IMR-90 (cell line): Measurements from ENCODE around the gene MEF2C. TPM values are rescaled to one million over a fixed set of nuclear protein-coding genes. Genes with fewer than 3 reads are reported as not detected.

Experiments used
- ATAC-seq: fragments of 200-7000 bp; cut with Tn5 transposase; 2 replicates; pipeline ENCODE4 v1.9.1; 2020; ENCODE audit warnings: low read depth, mild to moderate bottlenecking, moderate library complexity
- BruUV-seq: library from RNA; stranded (reverse); fragments of 400-500 nt; replicated peaks from 2 replicates; lab custom pipeline; 2021; lab: Mats Ljungman, UMichigan
- CTCF ChIA-PET: fragments of 300-600 bp; formaldehyde crosslinking; extraction: SDS; loops from one replicate; lab custom pipeline; 2021; ENCODE audit warnings: antibody characterized with exemption; lab: Yijun Ruan, JAX
- POLR2A ChIA-PET: fragments of 300-600 bp; sonication (Branson Sonifier 250); formaldehyde crosslinking; loops from one replicate; lab custom pipeline; 2022; ENCODE audit warnings: antibody characterized with exemption; ENCODE audit not compliant: unreplicated experiment; lab: Charles Lee
- DNase-seq: peaks from one replicate; pipeline ENCODE4 v3.0.0; 2013
- H2AFZ ChIP-seq: replicated peaks from 2 replicates; pipeline ENCODE3; 2013; ENCODE audit warnings: low read length, mild to moderate bottlenecking; ENCODE audit not compliant: poor library complexity
- H2AK5ac ChIP-seq: 2 replicates; pipeline ENCODE4 v1.6.1; 2013; ENCODE audit warnings: low read depth, low read length, inconsistent platforms
- H2AK9ac ChIP-seq: replicated peaks from 2 replicates; pipeline ENCODE3; 2013; ENCODE audit warnings: mild to moderate bottlenecking, low read depth, low read length, moderate library complexity; ENCODE audit not compliant: poor library complexity
- H2BK120ac ChIP-seq: 2 replicates; pipeline ENCODE4 v1.6.1; 2013; ENCODE audit warnings: low read depth, low read length, inconsistent platforms
- H2BK15ac ChIP-seq: 3 replicates; pipeline ENCODE4 v1.6.1; 2013; ENCODE audit warnings: low read depth, low read length, inconsistent platforms
- H2BK20ac ChIP-seq: 2 replicates; pipeline ENCODE4 v1.6.1; 2013; ENCODE audit warnings: low read depth, mild to moderate bottlenecking, inconsistent platforms, low read length, moderate library complexity
- H2BK5ac ChIP-seq: 2 replicates; pipeline ENCODE4 v1.6.1; 2013; ENCODE audit warnings: mild to moderate bottlenecking, low read depth, low read length, inconsistent platforms; ENCODE audit not compliant: poor library complexity, severe bottlenecking
- H3K14ac ChIP-seq: replicated peaks from 2 replicates; pipeline ENCODE4 v1.6.1; 2013; ENCODE audit warnings: low read depth, low read length, inconsistent platforms
- H3K18ac ChIP-seq: 2 replicates; pipeline ENCODE4 v1.6.1; 2013; ENCODE audit warnings: low read depth, low read length, control low read depth
- H3K23ac ChIP-seq: 2 replicates; pipeline ENCODE4 v1.6.1; 2013; ENCODE audit warnings: low read depth, low read length, inconsistent platforms
- H3K27ac ChIP-seq: 2 replicates; pipeline ENCODE4 v1.5.1; 2013; ENCODE audit warnings: mild to moderate bottlenecking, control low read depth, low read length; ENCODE audit not compliant: insufficient read depth
- H3K27me3 ChIP-seq: 2 replicates; pipeline ENCODE4 v1.6.1; 2013; ENCODE audit warnings: low read length; ENCODE audit not compliant: control insufficient read depth, insufficient read depth
- H3K36me3 ChIP-seq: 2 replicates; pipeline ENCODE4 v1.6.1; 2013; ENCODE audit warnings: low read length, mixed read lengths; ENCODE audit not compliant: control insufficient read depth, insufficient read depth
- H3K4ac ChIP-seq: 2 replicates; pipeline ENCODE4 v1.6.1; 2013; ENCODE audit warnings: low read depth, low read length, inconsistent platforms
- H3K4me1 ChIP-seq: 2 replicates; pipeline ENCODE4 v1.6.1; 2013; ENCODE audit warnings: low read length, mixed read lengths; ENCODE audit not compliant: control insufficient read depth, insufficient read depth
- H3K4me2 ChIP-seq: 2 replicates; pipeline ENCODE4 v1.6.1; 2013; ENCODE audit warnings: low read depth, mild to moderate bottlenecking, control low read depth, low read length, moderate library complexity
- H3K4me3 ChIP-seq: 2 replicates; pipeline ENCODE4 v1.5.1; 2013; ENCODE audit warnings: low read depth, mild to moderate bottlenecking, control low read depth, low read length, moderate library complexity; ENCODE audit not compliant: insufficient read depth
- H3K56ac ChIP-seq: 2 replicates; pipeline ENCODE4 v1.6.1; 2013; ENCODE audit warnings: low read length, inconsistent platforms; ENCODE audit not compliant: insufficient read depth; ENCODE audit errors: extremely low read depth
- H3K79me1 ChIP-seq, 2 experiments: 2 replicates each; pipeline ENCODE4 v1.6.1; 2013; ENCODE audit warnings: low read length in 2 of 2, inconsistent platforms in 1 of 2, low read depth in 1 of 2
- H3K9ac ChIP-seq: 2 replicates; pipeline ENCODE4 v1.6.1; 2013; ENCODE audit warnings: low read depth, low read length, control low read depth
- H3K9me1 ChIP-seq: 2 replicates; pipeline ENCODE4 v1.6.1; 2013; ENCODE audit warnings: low read length, inconsistent platforms; ENCODE audit not compliant: insufficient read depth
- H3K9me3 ChIP-seq: 2 replicates; pipeline ENCODE4 v1.6.1; 2013; ENCODE audit warnings: low read length; ENCODE audit not compliant: control insufficient read depth, insufficient read depth
- H4K20me1 ChIP-seq: 2 replicates; pipeline ENCODE4 v1.6.1; 2013; ENCODE audit warnings: low read length, inconsistent platforms; ENCODE audit not compliant: insufficient read depth
- H4K5ac ChIP-seq: 2 replicates; pipeline ENCODE4 v1.6.1; 2013; ENCODE audit warnings: mild to moderate bottlenecking, low read depth, low read length, control low read depth
- H4K8ac ChIP-seq, 2 experiments: 2 replicates each; pipeline ENCODE4 v1.6.1; 2013; ENCODE audit warnings: low read depth in 2 of 2, low read length in 2 of 2, control low read depth in 1 of 2, inconsistent platforms in 1 of 2
- H4K91ac ChIP-seq: 2 replicates; pipeline ENCODE4 v1.6.1; 2013; ENCODE audit warnings: low read depth, low read length, inconsistent platforms; ENCODE audit not compliant: insufficient read depth
- BHLHE40 ChIP-seq: fragments of 150-350 bp; IDR thresholded peaks from 2 replicates; pipeline ENCODE4 v1.6.1; 2016; ENCODE audit warnings: mild to moderate bottlenecking, low read depth, low read length
- CEBPB ChIP-seq: IDR thresholded peaks from 2 replicates; pipeline ENCODE4 v1.6.1; 2012; ENCODE audit warnings: low read depth, low read length, improper control_type of control experiment
- CHD1 ChIP-seq: IDR thresholded peaks from 2 replicates; pipeline ENCODE4 v1.6.1; 2012; ENCODE audit warnings: low read depth, low read length, improper control_type of control experiment
- FOS ChIP-seq: fragments of 150-350 bp; IDR thresholded peaks from 2 replicates; pipeline ENCODE4 v1.6.1; 2016; ENCODE audit warnings: low read depth, low read length
- MAFK ChIP-seq: IDR thresholded peaks from 2 replicates; pipeline ENCODE4 v1.6.1; 2012; ENCODE audit warnings: low read depth, low read length, improper control_type of control experiment
- MAZ ChIP-seq: IDR thresholded peaks from 2 replicates; pipeline ENCODE4 v1.6.1; 2012; ENCODE audit warnings: low read depth, mild to moderate bottlenecking, low read length, improper control_type of control experiment, moderate library complexity, borderline replicate concordance
- MXI1 ChIP-seq: IDR thresholded peaks from 2 replicates; pipeline ENCODE4 v1.6.1; 2012; ENCODE audit warnings: low read depth, mild to moderate bottlenecking, low read length, moderate library complexity, borderline replicate concordance
- NFE2L2 ChIP-seq: fragments of 150-350 bp; IDR thresholded peaks from 2 replicates; pipeline ENCODE4 v1.6.1; 2016; ENCODE audit warnings: low read depth, mild to moderate bottlenecking, low read length
- POLR2A ChIP-seq: IDR thresholded peaks from 2 replicates; pipeline ENCODE4 v1.6.1; 2012; ENCODE audit warnings: mild to moderate bottlenecking, low read depth, low read length
- RAD21 ChIP-seq: IDR thresholded peaks from 2 replicates; pipeline ENCODE4 v1.6.1; 2012; ENCODE audit warnings: low read length, improper control_type of control experiment
- RCOR1 ChIP-seq: IDR thresholded peaks from 2 replicates; pipeline ENCODE4 v1.6.1; 2012; ENCODE audit warnings: mild to moderate bottlenecking, low read length, improper control_type of control experiment; ENCODE audit not compliant: insufficient replicate concordance
- RFX5 ChIP-seq: IDR thresholded peaks from 2 replicates; pipeline ENCODE4 v1.8.0; 2012; ENCODE audit warnings: low read depth, mild to moderate bottlenecking, low read length, moderate library complexity
- SMC3 ChIP-seq: fragments of 150-350 bp; IDR thresholded peaks from 2 replicates; pipeline ENCODE4 v1.6.1; 2016; ENCODE audit warnings: low read depth, mild to moderate bottlenecking, antibody characterized with exemption, low read length, moderate library complexity
- WGBS, 2 experiments: methylation state at CpG; one replicate each; pipeline versions ENCODE4 v1.1.5 to v1.1.7; 2013; ENCODE audit warnings: missing lambda C conversion rate in 2 of 2; ENCODE audit not compliant: insufficient read length in 1 of 2; ENCODE audit errors: extremely low coverage in 2 of 2; 5-methylcytosine and 5-hydroxymethylcytosine counted together
- dilution Hi-C: fragments of 300-500 bp; cut with HindIII; formaldehyde crosslinking; loops from one replicate; pipeline ENCODE4 v1.14.3; 2018; ENCODE audit warnings: low sequenced_read_pairs; ENCODE audit not compliant: unreplicated experiment
- in situ Hi-C: fragments of 300-500 bp; cut with MboI; formaldehyde crosslinking; loops from 3 replicates; pipeline ENCODE4 v1.14.3; 2019; ENCODE audit warnings: low sequenced_read_pairs, inconsistent platforms, mixed read lengths
- intact Hi-C: fragments of 100-400 bp; cut with micrococcal nuclease; formaldehyde crosslinking; loops from 2 replicates; pipeline ENCODE4 v1.10.0; 2022
- polyA plus RNA-seq, 3 experiments: library from polyadenylated mRNA; depleted of rRNA; stranded (reverse); fragments of >200 nt; gene quantifications; 2 replicates each; pipeline ENCODE4 v1.2.3, GENCODE V29; 2012; ENCODE audit warnings: low replicate concordance in 1 of 3
- total RNA-seq: library from RNA; depleted of rRNA; stranded (reverse); fragments of >200 nt; gene quantifications from 2 replicates; pipeline ENCODE4 v1.2.3, GENCODE V29; 2012
- TF ChIP-seq, protein P1 (sequence below): fragments of 150-350 bp; IDR thresholded peaks from 2 replicates; pipeline ENCODE4 v1.6.1; 2016; ENCODE audit warnings: low read depth, mild to moderate bottlenecking, low read length, moderate library complexity, borderline replicate concordance
- TF ChIP-seq, protein P2 (sequence below): conservative IDR thresholded peaks from 2 replicates; pipeline ENCODE4 v1.5.1; 2012; ENCODE audit warnings: mild to moderate bottlenecking, low read depth, low read length, improper control_type of control experiment
- TF ChIP-seq, protein P3 (sequence below): fragments of 150-350 bp; IDR thresholded peaks from 2 replicates; pipeline ENCODE4 v1.6.1; 2017; ENCODE audit warnings: mild to moderate bottlenecking, antibody characterized with exemption, low read length, low read depth

The MEF2C gene
- total and polyA plus RNA-seq, 2 of the 4 experiments (the other 2 are of a cell fraction) = 1.5 to 6.8 TPM

DNA sequence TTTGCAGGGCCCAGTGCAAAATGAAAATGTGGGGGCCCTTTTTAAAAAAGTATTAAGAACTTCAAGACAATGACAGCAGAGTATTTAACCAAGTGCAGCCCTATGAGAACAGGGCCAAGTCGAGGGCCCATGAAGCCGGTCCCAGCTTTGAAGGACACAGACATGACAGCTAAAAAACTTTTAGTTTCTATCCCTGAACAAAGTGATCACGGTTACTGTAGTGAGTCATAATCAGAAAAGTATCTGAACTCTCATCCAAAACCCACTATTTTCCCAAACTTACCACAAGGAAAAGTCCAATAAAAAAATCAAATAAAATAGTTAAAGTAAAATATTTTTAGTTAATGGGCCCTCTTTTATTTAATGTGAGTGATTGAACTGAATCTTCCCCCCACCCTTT lies 126.0 kb downstream of the MEF2C start:
- no peak overlapping the region for H3K27ac ChIP-seq
- H2AK5ac ChIP-seq = no peak overlapping the region
- ATAC-seq (no peak), DNase-seq (no peak)
- H2AK9ac ChIP-seq = no peak overlapping the region
- no peak overlapping the region for H3K56ac ChIP-seq
- no peak overlapping the region for H3K4me2 ChIP-seq
- no peak overlapping the region for H2BK15ac ChIP-seq
- H2AFZ ChIP-seq = no peak overlapping the region
- CTCF ChIA-PET = interaction anchor here (0.6 kb wide), 1 partner anchor 135 kb away, joined by 3 read pairs; no protein-coding TSS in a partner anchor
- no peak for TF ChIP-seq CEBPB
- no peak for TF ChIP-seq MAZ
- TF ChIP-seq POLR2A = no peak
- TF ChIP-seq, protein P1, sequence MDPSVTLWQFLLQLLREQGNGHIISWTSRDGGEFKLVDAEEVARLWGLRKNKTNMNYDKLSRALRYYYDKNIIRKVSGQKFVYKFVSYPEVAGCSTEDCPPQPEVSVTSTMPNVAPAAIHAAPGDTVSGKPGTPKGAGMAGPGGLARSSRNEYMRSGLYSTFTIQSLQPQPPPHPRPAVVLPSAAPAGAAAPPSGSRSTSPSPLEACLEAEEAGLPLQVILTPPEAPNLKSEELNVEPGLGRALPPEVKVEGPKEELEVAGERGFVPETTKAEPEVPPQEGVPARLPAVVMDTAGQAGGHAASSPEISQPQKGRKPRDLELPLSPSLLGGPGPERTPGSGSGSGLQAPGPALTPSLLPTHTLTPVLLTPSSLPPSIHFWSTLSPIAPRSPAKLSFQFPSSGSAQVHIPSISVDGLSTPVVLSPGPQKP = no peak
- no peak for TF ChIP-seq RCOR1
- no peak for TF ChIP-seq CHD1
- TF ChIP-seq, protein P2, sequence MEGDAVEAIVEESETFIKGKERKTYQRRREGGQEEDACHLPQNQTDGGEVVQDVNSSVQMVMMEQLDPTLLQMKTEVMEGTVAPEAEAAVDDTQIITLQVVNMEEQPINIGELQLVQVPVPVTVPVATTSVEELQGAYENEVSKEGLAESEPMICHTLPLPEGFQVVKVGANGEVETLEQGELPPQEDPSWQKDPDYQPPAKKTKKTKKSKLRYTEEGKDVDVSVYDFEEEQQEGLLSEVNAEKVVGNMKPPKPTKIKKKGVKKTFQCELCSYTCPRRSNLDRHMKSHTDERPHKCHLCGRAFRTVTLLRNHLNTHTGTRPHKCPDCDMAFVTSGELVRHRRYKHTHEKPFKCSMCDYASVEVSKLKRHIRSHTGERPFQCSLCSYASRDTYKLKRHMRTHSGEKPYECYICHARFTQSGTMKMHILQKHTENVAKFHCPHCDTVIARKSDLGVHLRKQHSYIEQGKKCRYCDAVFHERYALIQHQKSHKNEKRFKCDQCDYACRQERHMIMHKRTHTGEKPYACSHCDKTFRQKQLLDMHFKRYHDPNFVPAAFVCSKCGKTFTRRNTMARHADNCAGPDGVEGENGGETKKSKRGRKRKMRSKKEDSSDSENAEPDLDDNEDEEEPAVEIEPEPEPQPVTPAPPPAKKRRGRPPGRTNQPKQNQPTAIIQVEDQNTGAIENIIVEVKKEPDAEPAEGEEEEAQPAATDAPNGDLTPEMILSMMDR = no peak
- TF ChIP-seq BHLHE40 = no peak
- TF ChIP-seq, protein P3, sequence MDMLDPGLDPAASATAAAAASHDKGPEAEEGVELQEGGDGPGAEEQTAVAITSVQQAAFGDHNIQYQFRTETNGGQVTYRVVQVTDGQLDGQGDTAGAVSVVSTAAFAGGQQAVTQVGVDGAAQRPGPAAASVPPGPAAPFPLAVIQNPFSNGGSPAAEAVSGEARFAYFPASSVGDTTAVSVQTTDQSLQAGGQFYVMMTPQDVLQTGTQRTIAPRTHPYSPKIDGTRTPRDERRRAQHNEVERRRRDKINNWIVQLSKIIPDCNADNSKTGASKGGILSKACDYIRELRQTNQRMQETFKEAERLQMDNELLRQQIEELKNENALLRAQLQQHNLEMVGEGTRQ = no peak
- TF ChIP-seq RFX5 = no peak
- TF ChIP-seq MXI1 = no peak
- no peak for TF ChIP-seq NFE2L2
- no peak for TF ChIP-seq RAD21
- TF ChIP-seq SMC3 = no peak
- TF ChIP-seq MAFK = no peak
- no peak for TF ChIP-seq FOS
- H3K9ac ChIP-seq = no peak overlapping the region
- no peak overlapping the region for H3K23ac ChIP-seq
- no peak overlapping the region for H4K5ac ChIP-seq
- H3K4ac ChIP-seq = no peak overlapping the region
- no TSS peak for BruUV-seq
- no peaks in the 10 kb centered on the region for H3K9me3 ChIP-seq
- in situ Hi-C loops (no loop called here), dilution Hi-C loops (no loop called here), intact Hi-C loops (no loop called here)
- no peak overlapping the region for H2BK120ac ChIP-seq
- no peak overlapping the region for H3K14ac ChIP-seq
- no CpG with 5 or more reads among the region's 3 CpGs for WGBS, 2 experiments
- no peak overlapping the region for H3K4me3 ChIP-seq
- no peaks in the 10 kb centered on the region for H3K27me3 ChIP-seq
- POLR2A ChIA-PET = interaction anchor here (0.6 kb wide), 1 partner anchor 1717 kb away, joined by 3 read pairs; no protein-coding TSS in a partner anchor
- H3K36me3 ChIP-seq = no peaks in the 10 kb centered on the region
- no peaks in the 10 kb centered on the region for H3K4me1 ChIP-seq
- H3K9me1 ChIP-seq = no peaks in the 10 kb centered on the region
- no peak overlapping the region for H3K18ac ChIP-seq
- no peak overlapping the region for H4K91ac ChIP-seq
- H2BK5ac ChIP-seq = no peak overlapping the region
- H4K8ac ChIP-seq = no peak overlapping the region
- H3K79me1 ChIP-seq = no peaks in the 10 kb centered on the region
- H2BK20ac ChIP-seq = no peak overlapping the region
- no peaks in the 10 kb centered on the region for H4K20me1 ChIP-seq
